AG10803 (cell line): ENCODE data around the gene SH3PXD2A.

Experiments used
- DNase-seq: peaks from one replicate; pipeline ENCODE4 v3.0.0; 2010; ENCODE audit warnings: low read depth
- H3K4me3 ChIP-seq: 2 replicates; pipeline ENCODE4 v1.5.1; 2011; ENCODE audit warnings: mild to moderate bottlenecking, low read length, control low read depth
- TF ChIP-seq, protein P1 (sequence below): conservative IDR thresholded peaks from 2 replicates; pipeline ENCODE4 v1.5.1; 2011; ENCODE audit warnings: mild to moderate bottlenecking, low read length, control low read depth, inconsistent platforms

SH3PXD2A gene

DNA sequence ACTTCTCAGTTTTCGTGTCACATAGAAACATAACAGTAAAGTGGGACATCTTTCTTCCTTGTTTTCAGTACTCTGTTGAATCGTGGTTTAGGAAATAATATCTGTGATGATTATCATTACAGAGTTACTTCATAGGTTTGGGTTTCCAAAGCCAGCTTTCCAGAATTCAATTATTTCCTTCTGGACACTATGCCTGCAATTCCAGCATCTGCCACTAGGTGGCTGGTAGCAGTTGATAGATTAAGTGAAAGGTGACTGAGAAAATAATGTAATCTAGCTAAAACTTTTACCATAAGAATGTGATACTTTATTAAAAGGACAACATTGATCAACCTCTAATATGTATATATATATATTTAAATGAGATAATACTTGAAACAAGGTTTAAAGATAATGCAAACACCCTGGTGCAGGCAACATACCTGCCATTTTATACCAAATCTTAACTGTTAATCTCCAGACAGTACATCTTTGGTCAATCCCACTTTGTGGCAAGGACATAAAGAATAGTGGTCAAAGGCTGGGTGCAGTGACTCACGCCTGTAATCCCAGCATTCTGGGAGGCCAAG lies 102.6 kb downstream of the SH3PXD2A start:
- H3K4me3 ChIP-seq = no peak overlapping the region
- no peak for DNase-seq
- TF ChIP-seq, protein P1, sequence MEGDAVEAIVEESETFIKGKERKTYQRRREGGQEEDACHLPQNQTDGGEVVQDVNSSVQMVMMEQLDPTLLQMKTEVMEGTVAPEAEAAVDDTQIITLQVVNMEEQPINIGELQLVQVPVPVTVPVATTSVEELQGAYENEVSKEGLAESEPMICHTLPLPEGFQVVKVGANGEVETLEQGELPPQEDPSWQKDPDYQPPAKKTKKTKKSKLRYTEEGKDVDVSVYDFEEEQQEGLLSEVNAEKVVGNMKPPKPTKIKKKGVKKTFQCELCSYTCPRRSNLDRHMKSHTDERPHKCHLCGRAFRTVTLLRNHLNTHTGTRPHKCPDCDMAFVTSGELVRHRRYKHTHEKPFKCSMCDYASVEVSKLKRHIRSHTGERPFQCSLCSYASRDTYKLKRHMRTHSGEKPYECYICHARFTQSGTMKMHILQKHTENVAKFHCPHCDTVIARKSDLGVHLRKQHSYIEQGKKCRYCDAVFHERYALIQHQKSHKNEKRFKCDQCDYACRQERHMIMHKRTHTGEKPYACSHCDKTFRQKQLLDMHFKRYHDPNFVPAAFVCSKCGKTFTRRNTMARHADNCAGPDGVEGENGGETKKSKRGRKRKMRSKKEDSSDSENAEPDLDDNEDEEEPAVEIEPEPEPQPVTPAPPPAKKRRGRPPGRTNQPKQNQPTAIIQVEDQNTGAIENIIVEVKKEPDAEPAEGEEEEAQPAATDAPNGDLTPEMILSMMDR = peak; percentile 74

DNA sequence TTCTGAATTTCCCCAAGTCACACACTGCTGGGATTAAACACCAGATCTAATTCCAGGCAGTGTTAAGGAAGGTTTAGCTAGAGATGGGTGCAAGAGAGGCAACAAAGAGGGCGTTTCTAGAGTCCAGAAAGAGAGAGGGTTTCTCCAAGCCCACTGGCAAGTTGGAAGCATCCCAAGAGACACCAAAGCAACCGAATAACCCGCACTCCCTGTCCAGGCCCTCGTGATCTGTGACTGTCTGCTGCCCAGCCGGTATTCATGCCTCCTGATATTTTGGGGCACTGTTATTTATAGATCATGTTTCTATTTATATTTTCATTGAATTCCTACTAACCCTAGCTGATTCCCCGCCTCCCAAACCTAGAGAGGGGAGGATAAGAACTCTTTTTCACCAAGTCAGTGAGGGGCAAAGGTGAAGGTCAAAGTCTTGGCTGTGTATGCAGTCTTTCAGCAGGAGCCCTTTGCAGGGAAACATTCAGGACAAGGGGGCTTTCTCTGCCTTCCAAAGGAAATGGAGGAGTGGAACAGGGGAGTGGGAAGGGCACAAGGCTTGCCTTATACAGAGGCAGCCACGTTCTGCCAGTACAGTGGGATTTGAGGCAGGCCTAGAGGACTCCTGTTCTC lies 103.6 kb downstream of the SH3PXD2A start:
- TF ChIP-seq, protein P1 = no peak
- no peak overlapping the region for H3K4me3 ChIP-seq
- no peak for DNase-seq

DNA sequence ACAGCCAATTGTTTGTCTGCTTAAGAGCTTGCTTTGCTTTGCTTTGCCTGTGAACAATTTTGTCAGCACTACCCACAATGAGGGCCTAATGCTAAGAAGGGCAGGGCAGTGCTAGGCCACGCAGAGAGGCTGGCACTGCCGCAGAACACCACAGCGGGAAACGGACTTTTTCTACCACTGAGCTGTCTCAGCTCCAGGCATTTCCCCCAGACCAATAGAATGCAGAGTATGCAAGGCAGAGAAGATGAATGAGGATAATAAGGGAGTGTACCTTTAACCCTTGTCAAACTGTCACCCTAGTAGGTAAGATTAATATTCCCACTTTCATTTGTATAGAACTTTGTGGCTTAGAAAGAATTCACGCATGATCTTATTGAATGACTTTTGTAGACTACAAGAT lies 104.5 kb downstream of the SH3PXD2A start:
- no peak for DNase-seq
- TF ChIP-seq, protein P1 = no peak
- no peak overlapping the region for H3K4me3 ChIP-seq

DNA sequence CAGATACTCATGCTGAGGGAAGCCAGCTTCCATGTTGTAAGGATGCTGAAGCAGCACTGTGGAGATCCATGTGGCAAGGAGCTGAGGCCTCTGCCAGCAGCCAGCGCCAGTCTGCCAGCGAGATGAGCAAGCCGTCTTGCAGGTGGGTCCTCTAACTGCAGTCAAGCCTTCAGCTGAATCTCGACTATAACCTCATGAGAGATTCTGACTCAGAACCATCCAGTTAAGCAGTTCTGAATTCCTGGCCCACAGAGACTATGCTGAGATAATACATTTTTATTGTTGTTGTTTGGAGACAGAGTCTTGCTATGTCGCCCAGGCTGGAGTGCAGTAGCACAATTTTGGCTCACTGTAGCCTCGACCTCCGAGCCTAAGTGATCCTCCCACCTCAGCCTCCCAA lies 105.6 kb downstream of the SH3PXD2A start:
- H3K4me3 ChIP-seq = no peak overlapping the region
- no peak for DNase-seq
- TF ChIP-seq, protein P1 = no peak

DNA sequence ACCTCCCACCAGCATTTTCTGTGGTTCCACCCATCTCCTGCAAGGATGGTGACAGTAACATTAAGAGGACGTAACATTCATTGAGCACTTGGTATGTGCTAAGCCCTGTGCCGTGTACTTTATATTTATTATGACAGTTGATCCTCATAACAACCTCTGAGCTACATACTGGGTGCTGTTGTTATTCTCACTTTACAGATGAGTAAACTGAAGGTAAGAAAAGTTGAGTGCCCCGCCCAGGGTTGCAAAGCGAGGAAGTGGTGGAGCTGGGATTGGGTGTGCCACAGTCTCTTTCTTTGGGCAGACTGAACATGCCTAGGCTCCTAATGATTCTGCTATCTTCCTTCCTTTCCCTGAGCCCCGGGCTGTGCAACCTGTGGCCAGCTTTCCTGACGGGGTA lies 107.4 kb downstream of the SH3PXD2A start:
- TF ChIP-seq, protein P1 = no peak
- no peak overlapping the region for H3K4me3 ChIP-seq
- DNase-seq = no peak

DNA sequence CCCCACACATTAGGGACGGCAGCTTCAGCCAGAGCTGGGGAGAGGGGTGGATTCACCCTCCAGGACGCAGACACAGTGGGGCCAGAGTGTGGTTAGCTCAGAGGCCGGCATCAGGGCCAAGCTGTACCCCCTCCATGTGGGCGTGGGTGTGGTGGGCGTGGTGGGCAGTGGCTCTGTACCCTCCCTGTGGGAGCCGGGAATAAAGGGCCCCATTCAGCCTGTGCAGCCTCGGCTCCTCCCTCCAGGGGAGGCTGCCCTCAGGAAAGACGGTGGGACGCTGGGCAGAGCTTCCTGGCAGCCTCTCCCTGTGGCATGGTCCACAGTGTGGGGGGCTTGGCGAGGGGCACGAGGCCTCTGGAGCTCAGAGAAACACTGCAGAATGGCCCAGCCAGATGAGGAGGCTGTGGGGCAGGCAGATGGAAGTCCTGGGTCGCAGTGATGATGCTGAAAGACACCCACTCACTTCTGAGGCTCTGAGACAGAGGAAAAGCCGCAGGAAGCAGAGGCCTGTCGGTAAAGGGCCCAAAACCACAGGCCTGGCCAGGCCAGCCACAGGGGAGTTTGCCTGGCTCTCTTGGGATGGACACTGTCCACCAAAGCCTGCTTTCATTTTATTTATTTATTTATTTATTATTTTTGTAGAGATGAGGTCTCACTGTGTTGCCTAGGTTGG lies 108.0 kb downstream of the SH3PXD2A start:
- no peak overlapping the region for H3K4me3 ChIP-seq

More for the DNA sequence above, 108.0 kb downstream of the SH3PXD2A start:
- no peak for DNase-seq
- TF ChIP-seq, protein P1 = no peak
